ENCODE results near the gene WDR90.

The WDR90 gene

DNA sequence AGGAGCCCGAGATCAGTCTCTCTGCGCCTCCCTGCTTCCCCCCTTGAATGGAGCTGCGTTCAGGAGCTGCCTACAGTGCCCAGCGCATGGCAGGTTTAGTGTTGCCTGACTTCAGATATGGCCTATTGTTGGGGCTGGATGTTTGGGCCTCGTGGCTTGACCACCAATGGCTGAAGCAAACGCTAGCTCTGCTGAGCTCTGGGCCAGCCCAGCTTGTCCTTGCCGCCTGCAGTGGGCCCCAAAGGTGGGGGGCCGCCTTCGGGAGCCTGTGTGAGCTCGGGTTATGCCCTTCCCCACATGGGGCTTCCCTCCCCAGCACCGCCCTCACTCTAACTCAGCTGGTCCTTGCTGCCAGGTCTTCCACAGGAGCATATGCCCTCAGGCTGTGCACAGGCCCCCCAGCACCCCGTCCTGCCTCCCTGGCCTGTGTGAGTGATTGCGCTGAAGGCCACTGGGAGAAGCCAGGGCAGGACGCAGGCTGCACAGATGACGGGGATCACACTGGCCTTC lies 11.1 kb upstream of the WDR90 start (continued):
- TF ChIP-seq ZNF416 (tag by site-specific recombination; IDR thresholded peaks at IDR 0.05) (no peak), ZNF174 (tag by site-specific recombination; IDR thresholded peaks at IDR 0.05) (no peak), ZNF624 (tag by site-specific recombination; IDR thresholded peaks at IDR 0.05) (no peak), ZFHX2 (tag by site-specific recombination; conservative IDR thresholded peaks at IDR 0.05) (peak; percentile 44; the same call in 1 of the 2 replicates), ZNF664 (tag by site-specific recombination; IDR thresholded peaks at IDR 0.05) (no peak), ZNF341 (tag by site-specific recombination; IDR thresholded peaks at IDR 0.05; ENCODE audit: low read depth) (peak; percentile 76), ZNF140 (tag by site-specific recombination; IDR thresholded peaks at IDR 0.05) (no peak), ZNF544 (tag by site-specific recombination; IDR thresholded peaks at IDR 0.05) (no peak), OSR2 (tag by site-specific recombination; IDR thresholded peaks at IDR 0.05) (no peak), ZNF19 (tag by site-specific recombination; IDR thresholded peaks at IDR 0.05; ENCODE audit: low read depth) (no peak), ZBTB7A (tag by site-specific recombination; IDR thresholded peaks at IDR 0.05; ENCODE audit: low read depth) (no peak), ZNF48 (tag by site-specific recombination; IDR thresholded peaks at IDR 0.05) (no peak), ZNF843 (tag by site-specific recombination; IDR thresholded peaks at IDR 0.05) (no peak), ZNF138 (tag by site-specific recombination; IDR thresholded peaks at IDR 0.05; ENCODE audit: borderline replicate concordance) (no peak)
- TF ChIP-seq, protein P1, sequence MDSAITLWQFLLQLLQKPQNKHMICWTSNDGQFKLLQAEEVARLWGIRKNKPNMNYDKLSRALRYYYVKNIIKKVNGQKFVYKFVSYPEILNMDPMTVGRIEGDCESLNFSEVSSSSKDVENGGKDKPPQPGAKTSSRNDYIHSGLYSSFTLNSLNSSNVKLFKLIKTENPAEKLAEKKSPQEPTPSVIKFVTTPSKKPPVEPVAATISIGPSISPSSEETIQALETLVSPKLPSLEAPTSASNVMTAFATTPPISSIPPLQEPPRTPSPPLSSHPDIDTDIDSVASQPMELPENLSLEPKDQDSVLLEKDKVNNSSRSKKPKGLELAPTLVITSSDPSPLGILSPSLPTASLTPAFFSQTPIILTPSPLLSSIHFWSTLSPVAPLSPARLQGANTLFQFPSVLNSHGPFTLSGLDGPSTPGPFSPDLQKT (IDR thresholded peaks at IDR 0.05; ENCODE audit: borderline replicate concordance, low read depth, low read length): no peak
- TF ChIP-seq, protein P2, sequence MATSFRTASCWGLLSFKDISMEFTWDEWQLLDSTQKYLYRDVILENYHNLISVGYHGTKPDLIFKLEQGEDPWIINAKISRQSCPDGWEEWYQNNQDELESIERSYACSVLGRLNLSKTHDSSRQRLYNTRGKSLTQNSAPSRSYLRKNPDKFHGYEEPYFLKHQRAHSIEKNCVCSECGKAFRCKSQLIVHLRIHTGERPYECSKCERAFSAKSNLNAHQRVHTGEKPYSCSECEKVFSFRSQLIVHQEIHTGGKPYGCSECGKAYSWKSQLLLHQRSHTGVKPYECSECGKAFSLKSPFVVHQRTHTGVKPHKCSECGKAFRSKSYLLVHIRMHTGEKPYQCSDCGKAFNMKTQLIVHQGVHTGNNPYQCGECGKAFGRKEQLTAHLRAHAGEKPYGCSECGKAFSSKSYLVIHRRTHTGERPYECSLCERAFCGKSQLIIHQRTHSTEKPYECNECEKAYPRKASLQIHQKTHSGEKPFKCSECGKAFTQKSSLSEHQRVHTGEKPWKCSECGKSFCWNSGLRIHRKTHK (tag by site-specific recombination; IDR thresholded peaks at IDR 0.05): no peak

DNA sequence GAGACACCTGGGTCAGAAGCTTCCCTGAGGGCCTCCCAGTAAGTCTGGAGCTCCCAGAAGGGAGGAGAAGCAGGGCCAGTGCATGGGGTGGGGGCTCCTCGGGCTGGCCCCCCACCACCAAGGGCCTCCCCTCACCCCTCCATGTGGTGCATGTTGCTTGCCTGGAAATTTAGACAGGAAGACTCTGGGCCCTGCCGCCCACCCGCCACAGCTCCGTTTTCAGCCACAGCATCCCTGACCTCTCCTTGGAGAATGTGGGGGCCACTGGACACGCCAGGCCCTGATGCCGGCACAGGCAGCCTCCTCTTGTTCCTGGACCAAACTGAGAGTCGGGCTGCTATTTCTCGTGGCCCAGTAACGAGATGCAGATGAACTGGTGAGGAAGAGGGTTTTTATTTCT lies 10.3 kb upstream of the WDR90 start:
- POLR2A ChIA-PET: no interaction called here
- TF ChIP-seq, protein P3, sequence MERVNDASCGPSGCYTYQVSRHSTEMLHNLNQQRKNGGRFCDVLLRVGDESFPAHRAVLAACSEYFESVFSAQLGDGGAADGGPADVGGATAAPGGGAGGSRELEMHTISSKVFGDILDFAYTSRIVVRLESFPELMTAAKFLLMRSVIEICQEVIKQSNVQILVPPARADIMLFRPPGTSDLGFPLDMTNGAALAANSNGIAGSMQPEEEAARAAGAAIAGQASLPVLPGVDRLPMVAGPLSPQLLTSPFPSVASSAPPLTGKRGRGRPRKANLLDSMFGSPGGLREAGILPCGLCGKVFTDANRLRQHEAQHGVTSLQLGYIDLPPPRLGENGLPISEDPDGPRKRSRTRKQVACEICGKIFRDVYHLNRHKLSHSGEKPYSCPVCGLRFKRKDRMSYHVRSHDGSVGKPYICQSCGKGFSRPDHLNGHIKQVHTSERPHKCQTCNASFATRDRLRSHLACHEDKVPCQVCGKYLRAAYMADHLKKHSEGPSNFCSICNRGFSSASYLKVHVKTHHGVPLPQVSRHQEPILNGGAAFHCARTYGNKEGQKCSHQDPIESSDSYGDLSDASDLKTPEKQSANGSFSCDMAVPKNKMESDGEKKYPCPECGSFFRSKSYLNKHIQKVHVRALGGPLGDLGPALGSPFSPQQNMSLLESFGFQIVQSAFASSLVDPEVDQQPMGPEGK (tag by site-specific recombination; IDR thresholded peaks at IDR 0.05): peak; percentile 28; the same call in 1 of the 2 replicates
- no peak for TF ChIP-seq ZNF791 (tag by site-specific recombination; IDR thresholded peaks at IDR 0.05)
- Histone ChIP-seq H3K36me3 (ENCODE audit: control insufficient read depth in 2 of 2, insufficient read depth in 1 of 2, low read length in 2 of 2) (peaks cover 0 to 10% of the 10 kb centered on the region in 2 experiments; a peak in 1 of 3 replicates), H3K4me1 (ENCODE audit: control insufficient read depth, insufficient read depth, low read length) (peaks cover 6% of the 10 kb centered on the region; the same call in 1 of the 2 replicates), H3K9me3 (ENCODE audit: control insufficient read depth, insufficient read depth, low read depth, low read length) (no peaks in the 10 kb centered on the region), H3K27ac (ENCODE audit: extremely low read depth, low read depth, low read length) (no peak overlapping the region), H3K4me3 (ENCODE audit: low read depth, low read length) (no peak overlapping the region)
- CTCF ChIA-PET: interaction anchor here (0.7 kb wide), 1 partner anchor 10 kb away, joined by 5 read pairs; no protein-coding TSS in a partner anchor

DNA sequence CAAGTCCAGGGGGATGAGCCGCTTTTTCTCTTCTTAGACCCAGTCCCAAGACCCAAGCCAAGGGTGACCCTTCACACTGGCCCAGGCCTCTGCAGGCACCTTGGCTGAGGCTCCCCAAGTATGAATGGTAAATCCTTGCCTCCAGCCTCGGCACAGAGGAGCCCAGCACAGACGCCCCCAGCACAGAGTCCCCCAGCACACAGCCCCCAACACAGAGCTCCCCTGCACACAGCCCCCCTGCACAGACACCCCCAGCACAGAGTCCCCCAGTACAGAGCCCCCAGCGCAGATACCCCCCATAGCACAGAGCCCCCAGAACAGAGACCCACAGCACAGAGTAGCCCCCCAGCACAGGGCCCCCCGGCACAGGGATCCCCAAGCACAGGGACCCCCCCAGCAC lies 8.6 kb upstream of the WDR90 start:
- Histone ChIP-seq H3K27ac (ENCODE audit: extremely low read depth, low read depth, low read length) (0 out of 2 replicates have a peak overlapping the region, but pooled peaks have one; percentile 5), H3K4me3 (ENCODE audit: low read depth, low read length) (no peak overlapping the region)
- CTCF ChIA-PET: no interaction called here

More for the DNA sequence above, 8.6 kb upstream of the WDR90 start:
- H3K4me1 ChIP-seq (ENCODE audit: control insufficient read depth, insufficient read depth, low read length): peaks cover 6% of the 10 kb centered on the region; the same call in 1 of the 2 replicates
- TF ChIP-seq ZSCAN16 (tag by site-specific recombination; IDR thresholded peaks at IDR 0.05) (no peak), GLIS1 (tag by site-specific recombination; IDR thresholded peaks at IDR 0.05) (peak; percentile 92), ZNF423 (tag by site-specific recombination; IDR thresholded peaks at IDR 0.05) (no peak), ZBTB48 (tag by site-specific recombination; IDR thresholded peaks at IDR 0.05) (no peak), ZNF302 (tag by site-specific recombination; IDR thresholded peaks at IDR 0.05; ENCODE audit: low read depth) (no peak), KLF7 (tag by site-specific recombination; IDR thresholded peaks at IDR 0.05; ENCODE audit: borderline replicate concordance) (no peak)
- TF ChIP-seq, protein P4, sequence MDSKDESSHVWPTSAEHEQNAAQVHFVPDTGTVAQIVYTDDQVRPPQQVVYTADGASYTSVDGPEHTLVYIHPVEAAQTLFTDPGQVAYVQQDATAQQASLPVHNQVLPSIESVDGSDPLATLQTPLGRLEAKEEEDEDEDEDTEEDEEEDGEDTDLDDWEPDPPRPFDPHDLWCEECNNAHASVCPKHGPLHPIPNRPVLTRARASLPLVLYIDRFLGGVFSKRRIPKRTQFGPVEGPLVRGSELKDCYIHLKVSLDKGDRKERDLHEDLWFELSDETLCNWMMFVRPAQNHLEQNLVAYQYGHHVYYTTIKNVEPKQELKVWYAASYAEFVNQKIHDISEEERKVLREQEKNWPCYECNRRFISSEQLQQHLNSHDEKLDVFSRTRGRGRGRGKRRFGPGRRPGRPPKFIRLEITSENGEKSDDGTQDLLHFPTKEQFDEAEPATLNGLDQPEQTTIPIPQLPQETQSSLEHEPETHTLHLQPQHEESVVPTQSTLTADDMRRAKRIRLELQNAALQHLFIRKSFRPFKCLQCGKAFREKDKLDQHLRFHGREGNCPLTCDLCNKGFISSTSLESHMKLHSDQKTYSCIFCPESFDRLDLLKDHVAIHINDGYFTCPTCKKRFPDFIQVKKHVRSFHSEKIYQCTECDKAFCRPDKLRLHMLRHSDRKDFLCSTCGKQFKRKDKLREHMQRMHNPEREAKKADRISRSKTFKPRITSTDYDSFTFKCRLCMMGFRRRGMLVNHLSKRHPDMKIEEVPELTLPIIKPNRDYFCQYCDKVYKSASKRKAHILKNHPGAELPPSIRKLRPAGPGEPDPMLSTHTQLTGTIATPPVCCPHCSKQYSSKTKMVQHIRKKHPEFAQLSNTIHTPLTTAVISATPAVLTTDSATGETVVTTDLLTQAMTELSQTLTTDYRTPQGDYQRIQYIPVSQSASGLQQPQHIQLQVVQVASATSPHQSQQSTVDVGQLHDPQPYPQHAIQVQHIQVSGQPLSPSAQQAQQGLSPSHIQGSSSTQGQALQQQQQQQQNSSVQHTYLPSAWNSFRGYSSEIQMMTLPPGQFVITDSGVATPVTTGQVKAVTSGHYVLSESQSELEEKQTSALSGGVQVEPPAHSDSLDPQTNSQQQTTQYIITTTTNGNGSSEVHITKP (tag by site-specific recombination; IDR thresholded peaks at IDR 0.05): no peak
- no peaks in the 10 kb centered on the region for H3K9me3 ChIP-seq (ENCODE audit: control insufficient read depth, insufficient read depth, low read depth, low read length)
- H3K36me3 ChIP-seq (ENCODE audit: control insufficient read depth in 2 of 2, insufficient read depth in 1 of 2, low read length in 2 of 2): no peaks in the 10 kb centered on the region; a peak in 1 of 3 replicates
- POLR2A ChIA-PET: interaction anchor here (0.7 kb wide), 1 partner anchor 1337 kb away, joined by 4 read pairs; no protein-coding TSS in a partner anchor

All from HEK293 (cell line).